ENCODE results near the gene ADGRF1. TPM values are rescaled to one million over a fixed set of nuclear protein-coding genes. Genes with fewer than 3 reads are reported as not detected.

Gene ADGRF1
- total and polyA plus RNA-seq, 3 donors from 2014 or later: 2.4 to 5.4 (median 2.4) TPM

DNA sequence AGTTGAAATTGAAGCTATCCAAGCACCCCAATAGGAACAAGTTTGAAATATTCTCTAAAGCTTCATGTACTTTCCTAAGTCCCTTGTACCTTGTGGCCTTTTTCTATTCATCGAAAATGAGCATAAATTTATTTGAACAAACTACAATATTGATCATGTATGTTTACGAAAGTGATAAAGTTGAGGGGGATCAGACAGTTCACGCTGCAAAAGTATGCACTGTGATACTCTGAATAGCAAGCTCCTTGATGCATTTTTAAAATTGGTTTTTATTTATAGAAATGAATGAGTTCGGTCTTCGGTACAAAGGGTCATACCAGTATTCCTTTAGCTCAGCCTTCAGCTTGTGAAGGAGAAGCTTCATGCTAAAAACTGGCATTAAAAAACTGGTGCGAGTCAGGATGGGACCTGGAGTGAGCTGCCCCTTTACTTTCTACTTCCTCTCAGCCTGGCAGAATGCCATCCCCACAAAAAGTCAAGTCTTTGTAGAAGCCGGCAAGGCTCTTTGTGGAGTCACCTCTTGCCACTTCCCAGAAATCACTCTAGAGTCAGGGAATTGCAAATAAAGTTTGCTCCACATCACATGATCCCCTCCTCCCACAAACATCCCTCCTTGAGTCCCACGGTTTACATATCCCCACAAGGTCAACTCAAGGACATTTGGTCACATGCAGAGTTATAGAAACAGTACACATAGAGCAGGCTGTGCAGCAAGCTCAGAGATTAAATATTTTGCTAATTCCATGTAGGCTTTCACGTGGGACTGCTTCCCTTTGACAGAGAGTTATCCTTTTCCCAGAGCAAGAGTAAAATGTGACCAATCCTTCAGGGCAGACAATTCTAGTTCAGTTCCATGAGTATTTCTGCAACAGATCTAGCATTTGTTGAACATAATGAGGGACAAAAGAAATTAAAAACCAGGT lies 34.6 kb upstream of the ADGRF1 start:
- Histone ChIP-seq H3K4me1 (peaks cover 23% of the 10 kb centered on the region), H3K36me3 (ENCODE audit: low read depth, missing control alignments) (no peaks in the 10 kb centered on the region), H3K4me3 (no peak overlapping the region), H3K27me3 (no peaks in the 10 kb centered on the region), H3K9me3 (no peaks in the 10 kb centered on the region), H3K27ac (peak overlapping the region; percentile 7 to 12)
- 29 to 31% methylated on average over 9 of the region's 9 CpGs for WGBS, 2 donors
- intact Hi-C loops (cut with DNase I; ENCODE audit: low total_unique reads): no loop called here
- DNase-seq: peak; percentile 60
- TF ChIP-seq POLR2A (IDR thresholded peaks at IDR 0.05) (no peak), CTCF (IDR thresholded peaks at IDR 0.05) (no peak)

DNA sequence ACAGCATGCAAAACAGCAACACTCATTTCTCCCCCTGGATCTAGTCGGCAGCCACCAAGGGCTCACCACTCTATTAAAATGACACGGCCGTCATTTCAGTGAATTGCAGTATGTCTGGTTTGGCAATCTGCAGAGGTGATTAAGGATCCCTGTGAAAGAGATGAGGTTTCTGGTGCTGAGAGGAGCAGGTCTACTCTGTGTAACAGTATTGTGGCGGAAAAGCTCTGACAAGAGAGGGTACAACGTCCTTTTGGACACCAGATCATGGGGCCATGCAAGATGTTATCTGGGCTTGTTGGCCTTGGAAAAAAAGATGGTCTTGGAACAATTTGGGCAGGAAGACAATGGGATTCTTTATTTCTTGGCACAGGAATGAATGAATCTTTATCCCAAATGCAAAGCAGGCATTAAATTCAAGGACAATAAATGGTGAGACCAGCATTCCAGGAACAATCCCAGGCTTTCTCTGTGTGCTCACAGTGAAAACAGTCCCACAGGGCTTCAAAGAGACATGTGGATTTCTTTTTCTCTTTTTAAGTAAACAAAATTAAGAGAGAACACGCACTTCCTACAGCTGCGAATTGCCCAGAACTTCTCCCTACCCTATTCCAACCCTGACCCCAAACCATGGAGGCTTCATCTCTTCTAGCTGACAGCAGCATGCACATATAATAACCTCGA lies 33.7 kb upstream of the ADGRF1 start:
- Histone ChIP-seq H3K4me1 (peaks cover 23% of the 10 kb centered on the region), H3K27me3 (no peaks in the 10 kb centered on the region), H3K4me3 (no peak overlapping the region), H3K27ac (peak overlapping the region; percentile 12 to 14), H3K36me3 (ENCODE audit: low read depth, missing control alignments) (no peaks in the 10 kb centered on the region), H3K9me3 (no peaks in the 10 kb centered on the region)
- peak; percentile 33 for DNase-seq
- TF ChIP-seq POLR2A (IDR thresholded peaks at IDR 0.05): no peak
- TF ChIP-seq CTCF (IDR thresholded peaks at IDR 0.05): no peak
- intact Hi-C loops (cut with DNase I; ENCODE audit: low total_unique reads): no loop called here
- 33 to 39% methylated on average over 8 of the region's 8 CpGs for WGBS, 2 donors

GRCh38 chr6:47075168-47075567 lies 33.0 kb upstream of the ADGRF1 start:
- no peak for DNase-seq
- 41 to 53% methylated on average over 4 of the region's 4 CpGs for WGBS, 2 donors
- Histone ChIP-seq H3K4me1 (peaks cover 23% of the 10 kb centered on the region), H3K4me3 (no peak overlapping the region), H3K27me3 (no peaks in the 10 kb centered on the region), H3K27ac (peak overlapping the region in 1 of 2 donors; percentile 14), H3K9me3 (no peaks in the 10 kb centered on the region), H3K36me3 (ENCODE audit: low read depth, missing control alignments) (no peaks in the 10 kb centered on the region)
- no peak for TF ChIP-seq POLR2A (IDR thresholded peaks at IDR 0.05)
- TF ChIP-seq CTCF (IDR thresholded peaks at IDR 0.05): no peak
- intact Hi-C loops (cut with DNase I; ENCODE audit: low total_unique reads): no loop called here

GRCh38 chr6:47073125-47074110 lies 31.3 kb upstream of the ADGRF1 start:
- no peaks in the 10 kb centered on the region for H3K27me3 ChIP-seq
- no peak for DNase-seq
- H3K4me1 ChIP-seq: peaks cover 23% of the 10 kb centered on the region
- no peak overlapping the region for H3K27ac ChIP-seq
- intact Hi-C loops (cut with DNase I; ENCODE audit: low total_unique reads): no loop called here
- no peaks in the 10 kb centered on the region for H3K36me3 ChIP-seq (ENCODE audit: low read depth, missing control alignments)
- H3K9me3 ChIP-seq: no peaks in the 10 kb centered on the region
- TF ChIP-seq CTCF (IDR thresholded peaks at IDR 0.05) (no peak), POLR2A (IDR thresholded peaks at IDR 0.05) (no peak)
- WGBS, 2 donors: 88 to 92% methylated on average over 5 of the region's 5 CpGs
- H3K4me3 ChIP-seq: no peak overlapping the region
